Keratinocyte (primary cell): ENCODE results near the gene HK2. TPM values are rescaled to one million over a fixed set of nuclear protein-coding genes. Genes with fewer than 3 reads are reported as not detected.

Experiments used
- DNase-seq: peaks from one replicate; pipeline ENCODE4 v3.0.0-alpha.2; 2011; ENCODE audit warnings: low read depth, missing footprints, low spot score
- FAIRE-seq: peaks from 2 replicates; lab custom pipeline; 2011; peaks lifted over from hg19 to GRCh38; lab: Jason Lieb, UNC
- H2AFZ ChIP-seq: 2 replicates; pipeline ENCODE4 v1.6.0; 2012; ENCODE audit warnings: low read length, control low read depth, inconsistent platforms; ENCODE audit not compliant: control insufficient read depth
- H3K27ac ChIP-seq: 2 replicates; pipeline ENCODE4 v1.5.1; 2011; ENCODE audit warnings: low read length; ENCODE audit not compliant: control insufficient read depth, insufficient read depth
- H3K27me3 ChIP-seq: 3 replicates; pipeline ENCODE4 v1.6.0; 2011; ENCODE audit warnings: low read length; ENCODE audit not compliant: control insufficient read depth, insufficient read depth; ENCODE audit errors: extremely low read depth
- H3K36me3 ChIP-seq, 2 experiments: 2 replicates in 1 of 2; 3 replicates in 1 of 2; pipeline ENCODE4 v1.5.1; 2011; ENCODE audit warnings: low read length in 2 of 2, mild to moderate bottlenecking in 1 of 2; ENCODE audit not compliant: control insufficient read depth in 2 of 2, insufficient read depth in 2 of 2; ENCODE audit errors: extremely low read depth in 1 of 2
- H3K4me1 ChIP-seq: 3 replicates; pipeline ENCODE4 v1.5.1; 2011; ENCODE audit warnings: low read length; ENCODE audit not compliant: control insufficient read depth, insufficient read depth; ENCODE audit errors: extremely low read depth
- H3K4me2 ChIP-seq: 3 replicates; pipeline ENCODE4 v1.6.0; 2011; ENCODE audit warnings: low read depth, low read length; ENCODE audit not compliant: control insufficient read depth, insufficient read depth; ENCODE audit errors: extremely low read depth
- H3K4me3 ChIP-seq, 3 experiments: fragments of 200-600 bp in 1 of 3; sonication (generic) in 1 of 3; 2 replicates in 2 of 3; 3 replicates in 1 of 3; pipeline ENCODE4 v1.5.1; 2011 to 2016; ENCODE audit warnings: low read length in 3 of 3, mild to moderate bottlenecking in 3 of 3, control low read depth in 2 of 3, inconsistent platforms in 1 of 3, low read depth in 1 of 3, mixed read lengths in 1 of 3, mixed run types in 1 of 3, moderate library complexity in 1 of 3; ENCODE audit not compliant: control insufficient read depth in 2 of 3, insufficient read depth in 2 of 3; ENCODE audit errors: extremely low read depth in 1 of 3
- H3K79me2 ChIP-seq: 2 replicates; pipeline ENCODE4 v1.6.0; 2012; ENCODE audit warnings: low read length; ENCODE audit not compliant: control insufficient read depth, insufficient read depth
- H3K9ac ChIP-seq: 3 replicates; pipeline ENCODE4 v1.6.0; 2011; ENCODE audit warnings: low read length; ENCODE audit not compliant: control insufficient read depth, insufficient read depth; ENCODE audit errors: extremely low read depth
- H3K9me1 ChIP-seq: 3 replicates; pipeline ENCODE4 v1.6.0; 2011; ENCODE audit warnings: low read length; ENCODE audit not compliant: control insufficient read depth, insufficient read depth; ENCODE audit errors: extremely low read depth
- H3K9me3 ChIP-seq: 2 replicates; pipeline ENCODE4 v1.5.1; 2012; ENCODE audit warnings: low read depth, low read length; ENCODE audit not compliant: control insufficient read depth
- H4K20me1 ChIP-seq: 3 replicates; pipeline ENCODE4 v1.6.0; 2011; ENCODE audit warnings: low read length; ENCODE audit not compliant: control insufficient read depth, insufficient read depth; ENCODE audit errors: extremely low read depth
- CTCF ChIP-seq, 3 experiments: IDR thresholded peaks in 1 of 3; conservative IDR thresholded peaks in 1 of 3; optimal IDR thresholded peaks in 1 of 3; 2 replicates in 2 of 3; 3 replicates in 1 of 3; pipeline versions ENCODE3 to v1.5.1; 2011; ENCODE audit warnings: low read length in 3 of 3, mild to moderate bottlenecking in 3 of 3, moderate library complexity in 2 of 3, control low read depth in 1 of 3, inconsistent platforms in 1 of 3; ENCODE audit not compliant: insufficient read depth in 2 of 3; ENCODE audit errors: extremely low read depth in 1 of 3
- EZH2 ChIP-seq: IDR thresholded peaks from one replicate; pipeline ENCODE4 v1.6.1; 2012; ENCODE audit warnings: inconsistent platforms, mild to moderate bottlenecking, low read length, moderate library complexity
- dilution Hi-C: fragments of 300-500 bp; cut with MboI; formaldehyde crosslinking; loops from one replicate; pipeline ENCODE4 v1.7.0; 2020; ENCODE audit warnings: low sequenced_read_pairs; ENCODE audit not compliant: extremely low pct_ligation_motif_present
- polyA plus RNA-seq, 5 experiments: library from polyadenylated mRNA; depleted of rRNA in 3 of 5; stranded (reverse) in 3 of 5; stranded (forward) in 1 of 5; unstranded in 1 of 5; fragments of >200 nt; gene quantifications; 1 replicate in 1 of 5; 2 replicates in 3 of 5; 3 replicates in 1 of 5; pipeline versions ENCODE4 v1.2.1 to v1.2.3, GENCODE V29; 2011 to 2012; ENCODE audit warnings: missing spikeins in 2 of 5, low read depth in 1 of 5, low replicate concordance in 1 of 5

HK2 gene
- polyA plus RNA-seq, 1 donor (not counting 4 experiments of a cell fraction or from before 2014, with no cell fraction given), result 27.1 TPM

- dilution Hi-C loops, result no loop called here
These were observed 58.7 kb downstream of the HK2 start for GRCh38 chr2:74892609-74893008.

GRCh38 chr2:74893332-74893731 lies 59.4 kb downstream of the HK2 start:
- H3K27me3 ChIP-seq, result no peaks in the 10 kb centered on the region
- H3K36me3 ChIP-seq, result peaks cover 15 to 19% of the 10 kb centered on the region in 2 experiments
- no peaks in the 10 kb centered on the region for H3K9me1 ChIP-seq
- H2AFZ ChIP-seq, result peak overlapping the region; percentile 31
- no peaks in the 10 kb centered on the region for H3K79me2 ChIP-seq
- dilution Hi-C loops, result no loop called here
- DNase-seq (peak; percentile 56), FAIRE-seq (peak; percentile 60)
- no peaks in the 10 kb centered on the region for H3K9me3 ChIP-seq
- H3K9ac ChIP-seq, result no peak overlapping the region
- peak overlapping the region; percentile 75 for H3K27ac ChIP-seq
- H4K20me1 ChIP-seq, result no peaks in the 10 kb centered on the region
- peaks cover 34% of the 10 kb centered on the region for H3K4me1 ChIP-seq
- no peak overlapping the region for H3K4me3 ChIP-seq
- TF ChIP-seq CTCF (optimal IDR thresholded peaks at IDR 0.05 in 1 of 3, IDR thresholded peaks at IDR 0.05 in 1 of 3, conservative IDR thresholded peaks at IDR 0.05 in 1 of 3; ENCODE audit: extremely low read depth in 1 of 3, insufficient read depth in 2 of 3, low read length in 3 of 3) (no peak), EZH2 (no peak)
- peak overlapping the region; percentile 37 for H3K4me2 ChIP-seq

More at GRCh38 chr2:74892609-74893008, 58.7 kb downstream of the HK2 start:
- no peaks in the 10 kb centered on the region for H3K9me1 ChIP-seq
- no peak for DNase-seq
- no peak for TF ChIP-seq EZH2
- TF ChIP-seq CTCF (optimal IDR thresholded peaks at IDR 0.05 in 1 of 3, IDR thresholded peaks at IDR 0.05 in 1 of 3, conservative IDR thresholded peaks at IDR 0.05 in 1 of 3; ENCODE audit: extremely low read depth in 1 of 3, insufficient read depth in 2 of 3, low read length in 3 of 3), result no peak
- no peak overlapping the region for H3K4me3 ChIP-seq
- H3K9me3 ChIP-seq, result no peaks in the 10 kb centered on the region
- no peak for FAIRE-seq
- no peaks in the 10 kb centered on the region for H4K20me1 ChIP-seq
- H3K4me2 ChIP-seq, result peak overlapping the region; percentile 3
- peaks cover 41% of the 10 kb centered on the region for H3K4me1 ChIP-seq
- H3K27ac ChIP-seq, result peak overlapping the region; percentile 55
- H3K79me2 ChIP-seq, result no peaks in the 10 kb centered on the region
- no peak overlapping the region for H3K9ac ChIP-seq
- no peaks in the 10 kb centered on the region for H3K27me3 ChIP-seq
- H3K36me3 ChIP-seq, result peaks cover 19 to 21% of the 10 kb centered on the region in 2 experiments
- no peak overlapping the region for H2AFZ ChIP-seq
